GM12801 (cell line): Measurements from ENCODE around the gene TRIM24.

Experiments used
- TF ChIP-seq, protein P1 (sequence below): IDR thresholded peaks from one replicate; pipeline ENCODE4 v1.5.1; 2011; ENCODE audit warnings: control low read depth; ENCODE audit not compliant: insufficient read length; ENCODE audit errors: extremely low read depth

TRIM24 gene

DNA sequence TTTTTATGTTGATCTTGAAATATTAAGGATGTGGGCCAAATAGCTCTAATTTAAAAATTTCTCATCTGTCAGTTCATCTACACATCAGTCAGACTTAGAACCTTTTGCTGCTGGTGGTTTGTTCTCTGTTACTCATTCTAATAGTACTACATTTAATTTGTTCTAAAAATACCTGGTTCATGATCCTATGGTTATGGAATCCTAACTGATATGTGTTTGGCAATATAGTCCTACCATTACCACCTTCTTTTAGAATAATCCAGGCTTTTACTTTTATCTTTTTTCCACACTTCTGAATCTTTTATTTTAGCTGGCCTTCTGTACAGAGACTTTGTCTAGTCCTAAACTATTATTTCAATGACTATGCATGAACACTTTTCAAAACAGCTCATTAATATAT lies 124.2 kb downstream of the TRIM24 start:
- TF ChIP-seq, protein P1, sequence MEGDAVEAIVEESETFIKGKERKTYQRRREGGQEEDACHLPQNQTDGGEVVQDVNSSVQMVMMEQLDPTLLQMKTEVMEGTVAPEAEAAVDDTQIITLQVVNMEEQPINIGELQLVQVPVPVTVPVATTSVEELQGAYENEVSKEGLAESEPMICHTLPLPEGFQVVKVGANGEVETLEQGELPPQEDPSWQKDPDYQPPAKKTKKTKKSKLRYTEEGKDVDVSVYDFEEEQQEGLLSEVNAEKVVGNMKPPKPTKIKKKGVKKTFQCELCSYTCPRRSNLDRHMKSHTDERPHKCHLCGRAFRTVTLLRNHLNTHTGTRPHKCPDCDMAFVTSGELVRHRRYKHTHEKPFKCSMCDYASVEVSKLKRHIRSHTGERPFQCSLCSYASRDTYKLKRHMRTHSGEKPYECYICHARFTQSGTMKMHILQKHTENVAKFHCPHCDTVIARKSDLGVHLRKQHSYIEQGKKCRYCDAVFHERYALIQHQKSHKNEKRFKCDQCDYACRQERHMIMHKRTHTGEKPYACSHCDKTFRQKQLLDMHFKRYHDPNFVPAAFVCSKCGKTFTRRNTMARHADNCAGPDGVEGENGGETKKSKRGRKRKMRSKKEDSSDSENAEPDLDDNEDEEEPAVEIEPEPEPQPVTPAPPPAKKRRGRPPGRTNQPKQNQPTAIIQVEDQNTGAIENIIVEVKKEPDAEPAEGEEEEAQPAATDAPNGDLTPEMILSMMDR = no peak

DNA sequence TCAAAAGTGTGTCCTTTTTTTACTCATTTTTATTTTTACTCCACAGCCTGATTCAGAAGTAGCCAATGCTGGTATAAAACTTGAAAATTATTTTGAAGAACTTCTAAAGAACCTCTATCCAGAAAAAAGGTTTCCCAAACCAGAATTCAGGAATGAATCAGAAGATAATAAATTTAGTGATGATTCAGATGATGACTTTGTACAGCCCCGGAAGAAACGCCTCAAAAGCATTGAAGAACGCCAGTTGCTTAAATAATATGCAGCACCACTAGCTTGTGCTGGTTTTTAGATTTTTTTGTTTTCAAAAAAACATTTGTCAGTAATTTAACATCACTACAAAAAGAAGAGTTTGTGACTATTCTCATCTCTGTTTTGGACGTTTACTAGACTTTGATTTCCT lies 124.6 kb downstream of the TRIM24 start:
- TF ChIP-seq, protein P1 = no peak

DNA sequence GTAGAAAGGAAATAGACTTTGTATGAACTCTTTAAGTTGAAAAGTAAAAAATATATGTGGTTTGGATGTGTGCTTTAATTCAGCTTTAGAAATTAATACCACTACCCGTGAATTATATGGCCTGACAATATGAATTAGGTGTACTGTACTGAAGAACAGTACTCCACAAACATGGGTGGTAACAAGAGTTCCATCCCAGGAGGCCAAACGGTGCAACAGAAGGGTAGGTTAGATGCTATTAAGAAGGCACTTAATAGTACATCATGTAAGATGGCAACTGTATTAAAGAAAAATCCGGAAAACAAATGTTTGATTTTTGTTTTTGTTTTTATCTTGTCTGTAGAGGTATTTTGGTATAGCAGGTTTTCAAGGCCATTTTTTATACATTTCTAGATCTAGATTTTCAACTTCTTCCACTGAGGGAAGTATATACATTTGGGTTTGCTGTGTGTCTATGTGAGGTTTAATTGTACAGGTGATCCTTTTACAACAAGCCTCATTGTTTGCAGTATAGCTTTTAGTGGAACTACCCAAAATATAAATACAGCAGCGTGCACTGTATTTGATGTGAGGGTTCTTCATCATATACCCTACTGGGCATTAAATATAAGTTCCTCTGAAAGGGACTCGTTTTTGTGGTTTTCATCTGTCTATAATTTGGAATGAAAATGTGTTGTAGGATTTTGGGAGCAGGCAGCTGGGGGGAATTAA lies 125.4 kb downstream of the TRIM24 start:
- TF ChIP-seq, protein P1 = no peak

DNA sequence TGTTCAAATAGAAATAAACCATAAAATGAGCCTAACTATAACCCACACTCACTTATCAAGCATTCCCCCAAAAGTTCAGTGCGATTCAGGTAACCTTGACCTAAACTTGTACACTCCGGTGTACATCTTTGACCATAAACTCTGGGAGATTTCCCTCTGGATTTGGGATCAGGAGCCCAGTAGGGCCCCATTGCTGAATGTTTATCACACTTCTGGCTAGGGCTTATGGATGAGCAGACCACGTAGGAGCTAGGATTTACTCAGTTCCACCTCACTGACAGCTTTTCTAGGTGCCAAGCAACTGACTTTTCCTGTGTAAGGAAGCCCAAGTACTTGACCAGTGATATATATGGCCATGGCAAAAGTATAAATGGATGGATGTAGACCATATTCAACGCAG lies 127.4 kb downstream of the TRIM24 start:
- TF ChIP-seq, protein P1 = no peak

DNA sequence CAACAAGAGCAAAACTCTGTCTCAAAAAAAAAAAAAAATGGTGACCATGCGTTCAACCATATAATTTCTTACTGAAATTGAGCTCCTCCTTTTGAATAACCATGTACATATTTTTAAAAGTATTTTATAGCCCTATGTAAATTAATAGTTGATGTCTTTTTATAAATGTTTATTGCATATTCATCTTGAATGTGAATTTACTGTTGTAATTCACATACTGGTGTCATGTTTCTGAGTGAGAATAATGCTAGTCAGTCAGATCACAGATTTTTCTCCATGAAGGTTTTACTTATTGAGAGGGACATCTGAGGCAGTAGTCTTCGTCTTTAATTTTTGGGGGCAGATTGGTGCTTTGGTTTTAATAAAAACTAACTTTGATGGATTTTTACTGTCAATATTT lies 128.9 kb downstream of the TRIM24 start:
- TF ChIP-seq, protein P1 = no peak

DNA sequence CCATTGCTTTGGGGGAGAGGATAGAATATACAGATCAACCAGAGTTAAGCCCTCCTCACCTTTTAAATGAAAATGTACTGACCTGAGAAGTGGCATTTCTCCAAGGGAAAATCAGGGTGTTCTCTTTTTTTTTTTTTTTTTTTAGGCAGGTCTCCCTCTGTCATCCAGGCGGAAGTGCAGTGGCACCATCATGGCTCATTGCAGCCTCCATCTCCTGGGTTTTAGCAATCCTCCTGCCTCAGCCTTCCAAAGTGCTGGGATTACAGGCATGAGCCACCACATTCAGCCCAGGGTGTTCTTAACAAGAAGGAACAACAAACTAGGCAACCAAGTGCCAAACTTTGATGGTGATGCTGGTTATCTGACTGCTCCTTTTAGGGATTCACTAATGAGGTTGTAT lies 130.1 kb downstream of the TRIM24 start:
- TF ChIP-seq, protein P1 = no peak

DNA sequence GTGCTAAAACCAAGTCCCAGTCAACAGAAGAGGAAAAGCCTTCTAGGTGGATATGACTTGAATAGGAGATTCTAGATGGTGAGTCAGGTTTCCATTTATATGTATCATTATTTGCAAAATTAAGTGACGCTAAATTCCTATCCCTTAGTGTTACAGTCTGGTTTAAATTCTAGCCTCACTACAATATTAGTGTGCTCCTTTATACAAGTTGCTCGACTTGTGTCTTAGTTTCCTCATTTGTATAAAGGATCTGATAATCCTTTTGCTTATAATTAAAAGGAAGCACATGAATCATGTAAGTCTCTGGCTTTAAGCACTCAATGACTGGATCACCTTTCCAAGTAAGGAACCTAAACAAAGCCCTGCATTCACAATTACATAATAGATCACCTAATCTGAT lies 135.4 kb downstream of the TRIM24 start:
- TF ChIP-seq, protein P1 = no peak

DNA sequence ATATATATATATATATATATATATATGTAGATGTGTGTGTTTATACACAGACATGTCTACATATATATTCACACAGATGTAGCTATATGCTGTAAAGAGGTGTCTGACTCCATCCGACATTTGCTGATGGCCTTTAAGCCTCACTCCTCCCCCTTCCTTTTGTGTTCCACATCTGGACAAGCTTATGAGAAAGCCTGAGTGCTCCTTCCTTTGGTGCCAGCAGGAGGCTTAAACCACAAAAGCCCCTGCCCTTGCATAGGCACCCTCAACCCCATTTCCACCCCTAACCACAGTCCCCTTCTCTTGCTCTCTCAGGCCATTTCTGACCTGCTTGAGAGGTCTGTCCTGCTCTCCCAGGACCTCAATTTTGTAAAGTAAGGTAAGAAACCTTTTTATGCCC lies 142.4 kb downstream of the TRIM24 start:
- TF ChIP-seq, protein P1 = no peak
